Stimulated activated CD4-positive, alpha-beta T cell treated with anti-CD3 and anti-CD28 coated beads, TNF-alpha, amount 100 ng/mL, for 48 hours (primary cell): ENCODE results near the gene GGCX.

Experiments
- DNase-seq, 3 donors: peaks; one replicate each; pipeline ENCODE4 v3.0.0-alpha.2; 2020; ENCODE audit warnings: low read depth in 3 of 3

The GGCX gene

GRCh38 chr2:85541753-85542457 lies 19.4 kb downstream of the GGCX start:
- DNase-seq = no peak

DNA sequence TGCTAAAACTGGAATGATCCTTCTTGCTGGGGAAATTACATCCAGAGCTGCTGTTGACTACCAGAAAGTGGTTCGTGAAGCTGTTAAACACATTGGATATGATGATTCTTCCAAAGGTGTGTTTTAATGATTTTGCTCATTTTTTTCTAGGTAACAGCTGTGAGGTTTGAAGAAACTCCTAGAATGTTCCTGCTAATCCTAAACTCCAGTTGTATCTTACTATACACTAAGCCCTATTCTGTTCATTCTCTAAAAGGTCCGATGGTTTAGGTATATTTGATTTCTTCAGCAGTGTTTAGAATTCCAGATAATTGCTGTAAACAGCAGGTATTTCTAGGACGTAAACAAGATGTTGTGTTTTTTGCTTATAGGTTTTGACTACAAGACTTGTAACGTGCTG lies 20.0 kb downstream of the GGCX start:
- no peak for DNase-seq

GRCh38 chr2:85540133-85540648 lies 21.1 kb downstream of the GGCX start:
- DNase-seq = no peak

DNA sequence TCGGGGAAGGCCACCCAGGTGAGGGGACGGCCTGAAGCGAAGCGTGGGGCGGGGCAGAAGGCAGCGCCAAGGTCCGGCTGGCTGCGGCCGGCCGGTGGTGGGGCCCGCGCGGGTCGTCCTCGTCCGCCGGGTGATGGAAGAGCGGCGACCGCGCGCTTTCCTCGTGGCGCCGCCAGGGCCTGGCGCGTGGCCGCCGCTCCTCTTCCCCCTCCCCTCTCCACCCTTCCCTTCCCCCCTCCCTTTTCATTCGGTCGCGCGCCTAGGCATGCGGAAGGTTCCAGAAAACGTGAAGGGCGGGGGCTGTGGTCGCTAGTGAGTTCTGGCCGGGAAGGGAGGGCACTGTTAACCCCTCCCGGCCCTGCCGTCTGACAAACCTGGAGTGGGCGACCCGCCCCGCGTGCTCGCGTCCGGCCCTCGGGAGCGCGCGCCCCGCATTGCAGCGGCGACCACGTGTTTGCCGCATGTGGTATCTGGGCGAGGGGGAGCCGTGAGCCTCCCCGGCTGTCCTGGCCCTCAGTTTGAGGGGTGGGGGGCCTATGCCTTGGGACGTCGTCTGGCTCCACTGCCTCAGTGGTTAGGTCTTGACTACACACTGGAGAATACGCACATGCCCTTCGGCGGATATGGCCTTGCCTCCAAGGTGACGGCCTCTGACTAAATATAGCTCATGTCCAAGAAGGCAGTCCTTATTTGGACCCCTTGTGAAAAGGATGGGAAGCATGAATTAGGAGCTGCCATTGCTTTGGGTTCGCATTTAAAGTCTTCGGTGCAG lies 21.7 kb downstream of the GGCX start:
- DNase-seq = peak; percentile 47 to 66 (median 65)

- peak; percentile 83 to 87 (median 86) for DNase-seq
These were observed 22.6 kb downstream of the GGCX start, which contains the start of gene MAT2A for GRCh38 chr2:85538507-85539360. MAT2A (plus strand) TSS chr2:85539168; CDS start chr2:85539288, 120 bp downstream.

DNA sequence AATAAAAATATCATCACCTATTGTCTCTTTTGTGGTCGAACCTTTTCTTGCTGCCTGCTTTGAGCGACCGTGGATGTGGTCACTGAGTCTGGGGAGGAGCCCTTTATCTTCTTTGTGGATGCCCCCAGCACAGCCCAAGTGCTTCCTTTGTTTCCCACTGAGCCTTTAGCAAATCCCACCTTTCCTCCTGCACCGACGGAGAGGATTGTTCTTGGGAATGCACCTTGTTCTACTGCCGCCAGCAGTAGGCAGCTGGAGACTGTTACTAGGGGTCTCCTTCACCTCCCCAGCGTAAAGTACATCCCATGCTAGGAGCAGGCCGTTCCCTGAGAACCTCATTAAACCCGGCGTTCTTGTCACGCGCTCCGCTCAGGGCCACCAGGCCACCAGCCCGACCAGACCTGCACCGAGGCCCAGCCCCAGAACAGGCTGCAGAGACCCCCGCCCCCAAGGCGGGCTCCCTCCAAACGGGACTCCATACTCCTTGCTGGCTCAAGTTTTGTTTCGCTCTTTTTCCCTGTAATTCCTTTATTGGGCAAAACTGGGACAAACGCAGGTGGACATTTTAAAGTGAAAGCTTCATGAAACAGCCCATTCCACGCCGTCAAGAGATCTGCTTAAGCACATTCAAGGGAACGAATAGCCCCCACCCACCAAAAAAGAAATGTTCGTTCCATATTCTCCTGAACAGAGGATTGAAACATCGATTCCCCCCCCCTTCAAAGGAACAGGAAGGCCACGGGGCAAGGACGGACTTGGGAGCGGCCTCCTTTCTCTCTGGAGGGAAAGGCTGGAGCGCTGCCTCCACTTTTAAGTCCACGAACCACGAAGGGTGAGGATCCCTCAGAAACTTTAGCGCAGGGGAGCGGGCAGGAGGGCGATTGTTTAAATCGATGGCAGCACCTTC lies 23.4 kb downstream of the GGCX start:
- DNase-seq = peak in 1 of 3 donors; percentile 22

GRCh38 chr2:85536479-85536878 lies 24.8 kb downstream of the GGCX start:
- no peak for DNase-seq

DNA sequence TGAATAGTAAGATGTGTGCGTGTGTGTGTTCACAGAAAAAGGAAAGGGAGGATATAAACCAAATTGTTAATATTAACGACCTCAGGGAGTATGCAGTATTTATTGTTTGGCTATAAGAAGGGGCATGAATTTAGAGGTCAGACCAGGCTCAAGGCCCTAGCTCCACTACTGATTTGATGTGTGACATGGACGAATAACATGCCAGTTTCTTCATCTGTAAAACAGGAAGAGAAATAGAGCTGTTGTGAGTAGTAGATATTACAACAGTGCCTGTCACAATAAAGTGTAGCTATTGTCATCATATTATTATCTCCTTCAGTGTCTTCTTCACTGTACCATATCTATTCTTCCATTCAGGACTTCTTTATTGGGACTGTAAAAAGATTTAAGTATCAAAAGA lies 26.4 kb downstream of the GGCX start:
- DNase-seq = no peak

DNA sequence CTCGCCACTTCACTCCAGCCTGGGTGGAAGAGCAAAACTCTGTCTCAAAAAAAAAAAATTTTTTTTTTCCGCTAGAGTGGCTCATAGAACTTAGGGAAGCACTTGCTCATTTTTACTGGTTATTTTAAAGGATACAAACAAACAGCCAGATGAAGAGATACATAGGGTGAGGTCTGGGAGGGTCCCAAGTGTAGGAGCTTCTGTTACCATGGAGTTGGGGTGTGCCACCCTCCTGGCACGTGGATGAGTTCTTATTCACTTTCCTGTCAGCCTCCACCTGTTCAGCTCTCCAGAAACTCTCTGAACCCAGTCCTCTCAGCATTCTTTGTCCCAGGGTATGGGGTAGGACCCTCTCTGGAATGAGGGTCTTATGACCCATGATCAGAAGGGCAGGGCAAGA lies 27.2 kb downstream of the GGCX start:
- DNase-seq = no peak

GRCh38 chr2:85531589-85531988 lies 29.7 kb downstream of the GGCX start:
- DNase-seq = no peak

DNA sequence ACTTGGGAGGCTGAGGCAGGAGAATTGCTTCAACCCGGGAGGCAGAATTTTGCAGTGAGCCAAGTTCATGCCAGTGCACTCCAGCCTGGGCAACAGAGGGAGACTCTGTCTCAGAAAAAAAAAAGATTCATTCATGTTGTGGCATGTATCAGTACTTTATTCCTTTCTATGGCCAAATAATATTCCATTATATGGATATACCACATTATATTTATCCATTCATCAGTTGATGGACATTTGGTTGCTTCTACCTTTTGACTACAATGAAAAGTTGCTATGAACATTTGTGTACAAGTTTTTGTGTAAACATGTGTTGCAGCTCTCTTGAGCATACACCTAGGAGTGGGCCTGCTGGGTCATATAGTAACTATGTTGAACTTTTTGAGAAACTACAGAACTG lies 31.5 kb downstream of the GGCX start:
- DNase-seq = no peak

DNA sequence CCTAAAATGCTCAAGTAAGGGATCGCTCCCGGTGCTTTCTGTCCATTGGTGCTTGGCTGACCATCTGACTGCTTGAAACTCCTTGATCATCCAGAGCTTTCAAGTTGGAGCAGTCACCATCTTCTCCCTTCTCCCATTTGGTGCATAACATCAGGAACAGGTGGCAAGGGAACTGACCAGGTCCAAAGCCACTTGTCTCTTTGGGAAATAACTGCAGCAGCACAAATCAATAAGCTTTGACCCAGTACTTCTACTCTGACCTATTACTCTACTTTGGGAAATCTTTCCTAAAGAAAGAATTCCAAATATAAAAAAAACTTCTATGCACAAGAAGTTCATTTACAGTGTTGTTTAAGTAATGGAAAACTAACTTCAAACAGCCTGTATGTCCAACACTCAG lies 32.9 kb downstream of the GGCX start:
- no peak for DNase-seq

GRCh38 chr2:85527787-85528186 lies 33.5 kb downstream of the GGCX start:
- DNase-seq = no peak

- no peak for DNase-seq
These were observed 35.7 kb downstream of the GGCX start for GRCh38 chr2:85525567-85525966.

- no peak for DNase-seq
These were observed 36.3 kb downstream of the GGCX start for GRCh38 chr2:85525029-85525428.

DNA sequence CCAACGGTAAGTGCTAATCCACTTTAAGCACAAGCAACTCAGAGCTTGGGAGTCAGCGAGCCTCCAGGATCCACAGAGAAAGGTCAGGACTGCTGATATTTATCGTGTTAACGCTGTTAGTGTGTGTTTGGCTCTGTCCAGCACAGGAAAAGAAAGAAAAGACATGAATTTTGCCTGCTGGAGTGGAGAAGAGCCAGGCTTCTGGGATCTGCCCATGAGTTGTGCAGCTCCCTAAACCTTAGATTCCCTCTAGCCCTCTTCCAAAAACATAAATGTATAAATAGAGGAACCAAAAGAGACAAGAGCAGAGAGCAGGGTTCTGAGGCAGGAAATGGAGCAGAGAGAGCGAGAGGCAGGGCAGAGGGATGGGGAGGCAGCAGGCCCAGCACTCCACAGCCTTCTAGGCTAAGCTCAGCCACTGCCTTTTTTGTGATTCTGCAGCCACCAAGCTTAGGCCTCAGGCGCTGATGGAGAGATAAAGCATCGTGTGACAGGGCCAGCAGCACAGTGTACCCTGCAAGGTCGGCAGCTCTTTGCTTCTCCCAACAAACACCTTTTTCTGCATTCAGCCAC lies 36.9 kb downstream of the GGCX start:
- DNase-seq = no peak

DNA sequence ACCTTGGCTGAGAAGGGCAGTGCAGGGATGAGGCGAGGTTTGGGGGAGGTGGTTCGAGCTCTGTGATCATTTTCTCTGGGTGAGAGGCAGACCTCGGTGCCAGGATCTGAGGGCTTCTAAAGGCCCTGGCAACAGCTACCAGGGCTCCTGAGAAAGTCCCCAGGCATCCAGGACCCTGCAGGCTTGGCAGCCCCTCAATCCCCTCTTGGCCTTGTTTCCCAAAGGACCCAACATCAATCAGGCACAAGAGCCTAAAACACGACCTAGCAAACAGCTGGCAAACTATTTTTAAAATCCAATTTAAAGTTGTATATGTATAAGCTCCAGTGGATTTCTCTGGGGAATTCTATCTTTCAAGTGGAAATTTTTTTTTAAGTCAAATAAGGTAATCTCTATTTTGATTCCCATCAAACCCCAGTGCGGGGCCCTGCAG lies 37.4 kb downstream of the GGCX start:
- no peak for DNase-seq

GRCh38 chr2:85523062-85523902 lies 38.0 kb downstream of the GGCX start:
- no peak for DNase-seq

GRCh38 chr2:85522090-85522647 lies 39.1 kb downstream of the GGCX start:
- no peak for DNase-seq
